ENCODE results near the gene PDHB. TPM values are rescaled to one million over a fixed set of nuclear protein-coding genes. Genes with fewer than 3 reads are reported as not detected.
"Not testable (repeated sequence)": the region's sequence is repeated elsewhere in the genome, so short reads cannot be mapped to it uniquely, and the experiment has no call there.

Gene PDHB
- polyA plus RNA-seq, 3 donors = 102 to 124 (median 104) TPM

- DNase-seq = no peak
Observed at GRCh38 chr3:58459160-58459559, 25.5 kb upstream of the PDHB start.

- DNase-seq = no peak
Observed at GRCh38 chr3:58452176-58452575, 18.5 kb upstream of the PDHB start.

GRCh38 chr3:58441514-58442450 is 8.2 kb upstream of the PDHB start:
- DNase-seq = no peak

- not testable (repeated sequence) for DNase-seq
Observed at GRCh38 chr3:58440996-58441355, 7.3 kb upstream of the PDHB start.

- DNase-seq = not testable (repeated sequence)
Observed at GRCh38 chr3:58437276-58437675, 3.6 kb upstream of the PDHB start.

GRCh38 chr3:58434990-58435389 is 1.4 kb upstream of the PDHB start:
- DNase-seq = no peak

- no peak for DNase-seq
Observed at GRCh38 chr3:58434511-58434910, 879 bp upstream of the PDHB start.

GRCh38 chr3:58434168-58434504 is 504 bp upstream of the PDHB start:
- DNase-seq = no peak

GRCh38 chr3:58432905-58433304 is 727 bp downstream of the PDHB start:
- DNase-seq = no peak

- peak; percentile 38 for DNase-seq
Observed at GRCh38 chr3:58429657-58430056, 4.0 kb downstream of the PDHB start.

- DNase-seq = no peak
Observed at GRCh38 chr3:58427661-58428361, 5.8 kb downstream of the PDHB start.

GRCh38 chr3:58425782-58426181 is 7.8 kb downstream of the PDHB start:
- DNase-seq = no peak

GRCh38 chr3:58424613-58425012 is 9.0 kb downstream of the PDHB start:
- no peak for DNase-seq

GRCh38 chr3:58422756-58423325 is 10.8 kb downstream of the PDHB start:
- no peak for DNase-seq

GRCh38 chr3:58421004-58421403 is 12.6 kb downstream of the PDHB start:
- DNase-seq = no peak

- no peak for DNase-seq
Observed at GRCh38 chr3:58419780-58420507, 13.7 kb downstream of the PDHB start.

GRCh38 chr3:58418227-58418626 is 15.4 kb downstream of the PDHB start:
- DNase-seq = no peak

GRCh38 chr3:58417075-58417474 is 16.6 kb downstream of the PDHB start:
- DNase-seq = no peak

- no peak for DNase-seq
Observed at GRCh38 chr3:58416191-58416590, 17.4 kb downstream of the PDHB start.

GRCh38 chr3:58414538-58415197 is 19.0 kb downstream of the PDHB start:
- DNase-seq = peak; percentile 56

Data from renal pelvis (tissue), 4 donors.